ENCODE data around the gene RAB33B.

DNA sequence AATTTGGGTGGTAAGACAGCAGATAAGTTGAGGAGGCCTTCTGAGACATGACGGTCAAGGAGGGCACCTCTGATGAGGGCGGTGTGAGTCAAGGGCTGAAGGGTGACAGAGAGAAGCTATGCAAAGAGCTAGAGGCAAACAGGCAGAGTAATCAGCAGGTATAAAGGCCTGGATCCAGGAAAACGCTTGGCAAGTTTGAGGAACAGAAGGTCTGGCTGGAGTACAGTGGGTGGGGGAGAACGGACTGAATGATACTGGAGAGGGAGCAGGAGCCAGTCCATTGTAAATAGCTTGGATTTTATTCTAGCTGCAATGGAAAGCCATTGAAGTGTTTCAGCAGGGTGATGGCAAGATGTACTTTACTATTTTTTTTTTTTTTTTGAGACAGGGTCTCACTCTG lies 39.3 kb downstream of the RAB33B start:
- TF ChIP-seq, protein P1, sequence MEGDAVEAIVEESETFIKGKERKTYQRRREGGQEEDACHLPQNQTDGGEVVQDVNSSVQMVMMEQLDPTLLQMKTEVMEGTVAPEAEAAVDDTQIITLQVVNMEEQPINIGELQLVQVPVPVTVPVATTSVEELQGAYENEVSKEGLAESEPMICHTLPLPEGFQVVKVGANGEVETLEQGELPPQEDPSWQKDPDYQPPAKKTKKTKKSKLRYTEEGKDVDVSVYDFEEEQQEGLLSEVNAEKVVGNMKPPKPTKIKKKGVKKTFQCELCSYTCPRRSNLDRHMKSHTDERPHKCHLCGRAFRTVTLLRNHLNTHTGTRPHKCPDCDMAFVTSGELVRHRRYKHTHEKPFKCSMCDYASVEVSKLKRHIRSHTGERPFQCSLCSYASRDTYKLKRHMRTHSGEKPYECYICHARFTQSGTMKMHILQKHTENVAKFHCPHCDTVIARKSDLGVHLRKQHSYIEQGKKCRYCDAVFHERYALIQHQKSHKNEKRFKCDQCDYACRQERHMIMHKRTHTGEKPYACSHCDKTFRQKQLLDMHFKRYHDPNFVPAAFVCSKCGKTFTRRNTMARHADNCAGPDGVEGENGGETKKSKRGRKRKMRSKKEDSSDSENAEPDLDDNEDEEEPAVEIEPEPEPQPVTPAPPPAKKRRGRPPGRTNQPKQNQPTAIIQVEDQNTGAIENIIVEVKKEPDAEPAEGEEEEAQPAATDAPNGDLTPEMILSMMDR (IDR thresholded peaks at IDR 0.05) = no peak
- TF ChIP-seq POLR2A (IDR thresholded peaks at IDR 0.05) = no peak

Measured in right lobe of liver (tissue), 4 donors.